HepG2 (cell line): ENCODE data around the gene SUCLG2. TPM values are rescaled to one million over a fixed set of nuclear protein-coding genes. Genes with fewer than 3 reads are reported as not detected.

Experiments
- ATAC-seq: fragments of 200-7000 bp; cut with Tn5 transposase; 3 replicates; pipeline ENCODE4 v1.9.1; 2020; ENCODE audit warnings: mild to moderate bottlenecking, moderate library complexity
- BruUV-seq: library from RNA; stranded (reverse); fragments of 400-500 nt; replicated peaks from 2 replicates; lab custom pipeline; 2021; lab: Mats Ljungman, UMichigan
- CTCF ChIA-PET: fragments of 300-600 bp; formaldehyde crosslinking; extraction: SDS; loops from one replicate; lab custom pipeline; 2021; ENCODE audit warnings: low total read pairs, inconsistent platforms, low intra/inter-chr PET ratio; lab: Yijun Ruan, JAX
- POLR2A ChIA-PET: fragments of 350-600 bp; sonication (Branson Sonifier 250); formaldehyde crosslinking; loops from one replicate; lab custom pipeline; 2020; ENCODE audit warnings: antibody characterized with exemption, inconsistent platforms; lab: Yijun Ruan, JAX
- DNase-seq: peaks from one replicate; pipeline ENCODE4 v3.0.0-alpha.2; 2015; ENCODE audit warnings: low spot score
- FAIRE-seq: peaks from 3 replicates; lab custom pipeline; 2011; peaks lifted over from hg19 to GRCh38; lab: Jason Lieb, UNC
- H2AFZ ChIP-seq: one replicate; pipeline ENCODE4 v1.6.1; 2011; ENCODE audit warnings: low read length, inconsistent platforms
- H3K27ac ChIP-seq: fragments of 300-600 bp; 3 replicates; pipeline ENCODE4 v1.8.0; 2011; ENCODE audit warnings: mixed run types, mild to moderate bottlenecking, mixed read lengths, low read length, inconsistent platforms; ENCODE audit not compliant: insufficient read depth; ENCODE audit errors: extremely low read length
- H3K27me3 ChIP-seq, 2 experiments: fragments of 200-600 bp in 1 of 2; 2 replicates in 1 of 2; 3 replicates in 1 of 2; pipeline versions ENCODE4 v1.6.0 to v1.8.0; 2011; ENCODE audit warnings: low read length in 2 of 2, mild to moderate bottlenecking in 2 of 2, moderate library complexity in 2 of 2, inconsistent platforms in 1 of 2; ENCODE audit not compliant: insufficient read depth in 2 of 2, control insufficient read depth in 1 of 2
- H3K36me3 ChIP-seq, 2 experiments: fragments of 200-600 bp in 1 of 2; replicated peaks in 1 of 2; 2 replicates in 1 of 2; 3 replicates in 1 of 2; pipeline versions ENCODE4 v1.5.1 to v1.8.0; 2011; ENCODE audit warnings: low read length in 2 of 2, inconsistent platforms in 1 of 2; ENCODE audit not compliant: insufficient read depth in 2 of 2, control insufficient read depth in 1 of 2
- H3K4me1 ChIP-seq: 2 replicates; pipeline ENCODE4 v1.5.1; 2012; ENCODE audit warnings: low read length, inconsistent platforms; ENCODE audit not compliant: insufficient read depth
- H3K4me2 ChIP-seq: 2 replicates; pipeline ENCODE4 v1.6.0; 2011; ENCODE audit warnings: low read depth, low read length, inconsistent platforms
- H3K4me3 ChIP-seq, 3 experiments: fragments of 200-600 bp in 1 of 3; sonication (generic), shearing (Covaris generic) in 1 of 3; replicated peaks in 1 of 3; 2 replicates each; pipeline ENCODE4 v1.5.1; 2011 to 2016; ENCODE audit warnings: low read length in 3 of 3, inconsistent platforms in 2 of 3, low read depth in 2 of 3, mild to moderate bottlenecking in 2 of 3, control low read depth in 1 of 3, mixed read lengths in 1 of 3; ENCODE audit not compliant: insufficient read depth in 1 of 3
- H3K79me2 ChIP-seq: one replicate; pipeline ENCODE4 v1.6.1; 2011; ENCODE audit warnings: low read length, inconsistent platforms; ENCODE audit not compliant: insufficient read depth
- H3K9ac ChIP-seq: 2 replicates; pipeline ENCODE4 v1.6.0; 2011; ENCODE audit warnings: mild to moderate bottlenecking, low read depth, low read length, inconsistent platforms; ENCODE audit not compliant: insufficient read depth
- H3K9me3 ChIP-seq: 2 replicates; pipeline ENCODE4 v1.5.1; 2012; ENCODE audit warnings: mild to moderate bottlenecking, low read length
- H4K20me1 ChIP-seq: 2 replicates; pipeline ENCODE4 v1.6.0; 2011; ENCODE audit warnings: inconsistent platforms, mild to moderate bottlenecking, low read length, moderate library complexity; ENCODE audit not compliant: insufficient read depth
- KDM1A ChIP-seq: IDR thresholded peaks from 2 replicates; pipeline ENCODE4 v1.6.1; 2016; ENCODE audit warnings: missing compliant biosample characterization
- LCORL ChIP-seq, 2 experiments: fragments of 450-650 bp in 1 of 2; sonication (generic) in 1 of 2; formaldehyde crosslinking in 1 of 2; IDR thresholded peaks; 2 replicates each; pipeline versions ENCODE4 v1.5.0 to v1.6.1; 2017 to 2020; ENCODE audit warnings: antibody characterized with exemption in 1 of 2, missing genetic modification reagents in 1 of 2
- MATR3 ChIP-seq: sonication (generic); formaldehyde crosslinking; IDR thresholded peaks from 2 replicates; pipeline ENCODE4 v1.4.0; 2020; ENCODE audit warnings: missing genetic modification reagents
- PTBP1 ChIP-seq: fragments of 200-400 bp; formaldehyde crosslinking; IDR thresholded peaks from 2 replicates; pipeline ENCODE4 v1.6.1; 2018; ENCODE audit warnings: low read length, low read depth; ENCODE audit not compliant: poor library complexity, severe bottlenecking
- SATB2 ChIP-seq: sonication (generic); formaldehyde crosslinking; IDR thresholded peaks from 2 replicates; pipeline ENCODE4 v1.5.0; 2020; ENCODE audit warnings: missing genetic modification reagents
- TGIF2 ChIP-seq: IDR thresholded peaks from 2 replicates; pipeline ENCODE4 v1.6.1; 2016; ENCODE audit warnings: control low read depth, missing compliant biosample characterization
- ZNF256 ChIP-seq: sonication (generic); formaldehyde crosslinking; conservative IDR thresholded peaks from 2 replicates; pipeline ENCODE4 v1.4.0; 2020; ENCODE audit warnings: missing genetic modification reagents
- ZNF326 ChIP-seq: sonication (generic); formaldehyde crosslinking; IDR thresholded peaks from 2 replicates; pipeline ENCODE4 v1.4.0; 2020; ENCODE audit warnings: missing genetic modification reagents, borderline replicate concordance
- ZNF569 ChIP-seq: sonication (generic); formaldehyde crosslinking; IDR thresholded peaks from 2 replicates; pipeline ENCODE4 v1.5.0; 2020; ENCODE audit warnings: mild to moderate bottlenecking, missing genetic modification reagents, moderate library complexity, borderline replicate concordance
- ZNF629 ChIP-seq: sonication (generic); formaldehyde crosslinking; conservative IDR thresholded peaks from 2 replicates; pipeline ENCODE4 v1.5.0; 2020; ENCODE audit warnings: missing genetic modification reagents
- ZNF724P ChIP-seq: sonication (generic); formaldehyde crosslinking; IDR thresholded peaks from 2 replicates; pipeline ENCODE4 v1.8.0; 2022; ENCODE audit warnings: missing genetic modification reagents, borderline replicate concordance
- WGBS: methylation state at CpG from one replicate; pipeline ENCODE4 v1.1.6; 2017; ENCODE audit warnings: low lambda C conversion rate; 5-methylcytosine and 5-hydroxymethylcytosine counted together
- in situ Hi-C: cut with HindIII; loops from 2 replicates; pipeline ENCODE4 v1.10.0; 2017; ENCODE audit warnings: low pct_unique_long_range_greater_than_20kb; ENCODE audit not compliant: extremely low pct_ligation_motif_present
- intact Hi-C: fragments of 100-400 bp; cut with micrococcal nuclease; formaldehyde crosslinking; loops from one replicate; pipeline ENCODE4 v1.10.0; 2022; ENCODE audit not compliant: unreplicated experiment
- polyA plus RNA-seq, 8 experiments: library from polyadenylated mRNA; depleted of rRNA in 3 of 8; stranded (reverse) in 7 of 8; unstranded in 1 of 8; fragments of >200 nt; fragmentation: Illumina TruSeq in 4 of 8; extraction: Trizol in 4 of 8; gene quantifications; 2 replicates each; pipeline versions ENCODE4 v1.2.1 to v1.2.3, GENCODE V29; 2011 to 2016; ENCODE audit warnings: low read depth in 4 of 8, missing spikeins in 1 of 8, mixed read lengths in 1 of 8; ENCODE audit not compliant: insufficient read depth in 1 of 8
- total RNA-seq, 5 experiments: library from RNA; depleted of rRNA; stranded (reverse); fragments of >200 nt; fragmentation: Illumina TruSeq; extraction: Trizol; gene quantifications; 2 replicates each; pipeline ENCODE4 v1.2.3, GENCODE V29; 2016; ENCODE audit warnings: low read depth in 1 of 5
- TF ChIP-seq, protein P1 (sequence below): sonication (generic); formaldehyde crosslinking; IDR thresholded peaks from 2 replicates; pipeline ENCODE4 v1.4.0; 2020; ENCODE audit warnings: missing genetic modification reagents, borderline replicate concordance
- TF ChIP-seq, protein P2 (sequence below): sonication (generic); formaldehyde crosslinking; IDR thresholded peaks from 2 replicates; pipeline ENCODE4 v1.5.0; 2020; ENCODE audit warnings: mild to moderate bottlenecking, missing genetic modification reagents

Gene SUCLG2
- total and polyA plus RNA-seq, 2 of the 13 experiments (the other 11 are each of a cell fraction or from before 2014, with no cell fraction given): 21.4 to 64.9 TPM

DNA sequence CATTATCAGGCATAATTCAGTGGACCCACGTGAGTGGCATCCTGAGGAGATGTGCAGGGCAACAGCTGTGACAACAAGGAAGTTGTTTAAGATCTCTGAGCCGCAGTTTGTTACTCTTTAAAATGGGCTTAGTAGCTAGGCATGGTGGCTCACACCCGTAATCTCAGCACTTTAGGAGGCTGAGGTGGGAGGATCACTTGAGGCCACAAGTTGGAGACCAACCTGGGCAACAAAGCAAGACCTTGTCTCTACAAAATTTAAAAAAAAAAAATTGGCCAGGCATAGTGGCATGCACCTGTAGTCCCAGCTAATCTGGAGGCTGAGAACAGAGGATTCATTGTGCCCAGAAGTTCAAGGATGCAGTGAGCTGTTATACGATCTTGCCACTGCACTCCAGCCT lies 12.2 kb downstream of the SUCLG2 start:
- TF ChIP-seq, protein P1, sequence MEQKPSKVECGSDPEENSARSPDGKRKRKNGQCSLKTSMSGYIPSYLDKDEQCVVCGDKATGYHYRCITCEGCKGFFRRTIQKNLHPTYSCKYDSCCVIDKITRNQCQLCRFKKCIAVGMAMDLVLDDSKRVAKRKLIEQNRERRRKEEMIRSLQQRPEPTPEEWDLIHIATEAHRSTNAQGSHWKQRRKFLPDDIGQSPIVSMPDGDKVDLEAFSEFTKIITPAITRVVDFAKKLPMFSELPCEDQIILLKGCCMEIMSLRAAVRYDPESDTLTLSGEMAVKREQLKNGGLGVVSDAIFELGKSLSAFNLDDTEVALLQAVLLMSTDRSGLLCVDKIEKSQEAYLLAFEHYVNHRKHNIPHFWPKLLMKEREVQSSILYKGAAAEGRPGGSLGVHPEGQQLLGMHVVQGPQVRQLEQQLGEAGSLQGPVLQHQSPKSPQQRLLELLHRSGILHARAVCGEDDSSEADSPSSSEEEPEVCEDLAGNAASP: no peak
- TF ChIP-seq ZNF569 (CRISPR knock-in tag): no peak
- no peak for TF ChIP-seq ZNF326
- no peak for TF ChIP-seq TGIF2 (CRISPR knock-in tag)
- TF ChIP-seq SATB2 (CRISPR knock-in tag): no peak
- TF ChIP-seq LCORL (IDR thresholded peaks at IDR 0.05): no peak
- no peak for TF ChIP-seq LCORL (CRISPR knock-in tag; IDR thresholded peaks at IDR 0.05)
- no peak for TF ChIP-seq ZNF724P (CRISPR knock-in tag)
- no peak for TF ChIP-seq PTBP1
- TF ChIP-seq MATR3 (CRISPR knock-in tag): no peak
- peak; percentile 52 for TF ChIP-seq ZNF629 (CRISPR knock-in tag)
- TF ChIP-seq KDM1A: peak; percentile 54; the same call in 1 of the 2 replicates
- TF ChIP-seq, protein P2, sequence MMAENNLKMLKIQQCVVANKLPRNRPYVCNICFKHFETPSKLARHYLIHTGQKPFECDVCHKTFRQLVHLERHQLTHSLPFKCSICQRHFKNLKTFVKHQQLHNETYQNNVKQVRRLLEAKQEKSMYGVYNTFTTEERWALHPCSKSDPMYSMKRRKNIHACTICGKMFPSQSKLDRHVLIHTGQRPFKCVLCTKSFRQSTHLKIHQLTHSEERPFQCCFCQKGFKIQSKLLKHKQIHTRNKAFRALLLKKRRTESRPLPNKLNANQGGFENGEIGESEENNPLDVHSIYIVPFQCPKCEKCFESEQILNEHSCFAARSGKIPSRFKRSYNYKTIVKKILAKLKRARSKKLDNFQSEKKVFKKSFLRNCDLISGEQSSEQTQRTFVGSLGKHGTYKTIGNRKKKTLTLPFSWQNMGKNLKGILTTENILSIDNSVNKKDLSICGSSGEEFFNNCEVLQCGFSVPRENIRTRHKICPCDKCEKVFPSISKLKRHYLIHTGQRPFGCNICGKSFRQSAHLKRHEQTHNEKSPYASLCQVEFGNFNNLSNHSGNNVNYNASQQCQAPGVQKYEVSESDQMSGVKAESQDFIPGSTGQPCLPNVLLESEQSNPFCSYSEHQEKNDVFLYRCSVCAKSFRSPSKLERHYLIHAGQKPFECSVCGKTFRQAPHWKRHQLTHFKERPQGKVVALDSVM (CRISPR knock-in tag): peak; percentile 91
- TF ChIP-seq ZNF256 (CRISPR knock-in tag): no peak
- Histone ChIP-seq H3K4me3 (no peak overlapping the region), H4K20me1 (no peaks in the 10 kb centered on the region), H3K27ac (no peak overlapping the region), H3K27me3 (no peaks in the 10 kb centered on the region), H3K79me2 (peaks cover 21% of the 10 kb centered on the region), H3K36me3 (peaks cover 2 to 6% of the 10 kb centered on the region in 2 experiments; a peak in 2 of 5 replicates), H3K4me2 (no peak overlapping the region), H3K4me1 (peaks cover 28% of the 10 kb centered on the region), H3K9me3 (no peaks in the 10 kb centered on the region), H3K9ac (no peak overlapping the region), H2AFZ (no peak overlapping the region)
- in situ Hi-C loops: no loop called here
- POLR2A ChIA-PET: no interaction called here
- 82% methylated on average over 4 of the region's 4 CpGs for WGBS
- CTCF ChIA-PET: no interaction called here
- DNase-seq: peak; percentile 23
- no peak for ATAC-seq
- BruUV-seq: no TSS peak
- FAIRE-seq: no peak
- intact Hi-C loops: no loop called here
